ENCODE measurements around the gene RHOF.

Gene RHOF

GRCh38 chr12:121754836-121755235 lies 38.7 kb downstream of the RHOF start:
- no peaks in the 10 kb centered on the region for H3K27me3 ChIP-seq
- TF ChIP-seq CTCF (IDR thresholded peaks at IDR 0.05) = no peak
- no peaks in the 10 kb centered on the region for H3K36me3 ChIP-seq
- H3K27ac ChIP-seq = no peak overlapping the region
- no peaks in the 10 kb centered on the region for H3K4me1 ChIP-seq (ENCODE audit: control insufficient read depth in 1 of 2, insufficient read depth in 1 of 2, low read depth in 1 of 2, low read length in 1 of 2)
- no peak overlapping the region for H3K4me3 ChIP-seq (ENCODE audit: low read depth in 1 of 2, low read length in 1 of 2)
- H3K9me3 ChIP-seq = no peaks in the 10 kb centered on the region

DNA sequence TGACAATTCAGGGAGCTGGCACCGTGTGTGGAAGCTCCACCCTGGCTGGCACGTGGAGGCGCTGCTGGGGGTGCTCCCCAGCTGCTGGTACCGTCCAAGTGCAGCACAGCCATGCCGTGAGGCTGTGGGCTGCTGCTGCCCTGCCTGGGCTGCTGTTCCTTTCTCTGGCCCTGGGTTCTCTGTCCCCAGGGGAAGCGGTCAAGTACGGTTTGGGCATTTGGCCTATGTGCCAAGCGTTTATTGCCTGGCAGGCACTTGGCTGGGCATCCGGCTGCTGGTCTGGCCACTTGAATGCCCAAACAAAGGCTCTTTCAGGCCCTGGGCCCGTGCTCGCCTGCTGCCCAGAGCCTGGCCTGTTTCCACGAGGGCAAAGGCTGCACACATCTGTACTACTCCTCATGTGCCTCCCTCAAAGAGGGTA lies 39.6 kb downstream of the RHOF start:
- H3K9me3 ChIP-seq = no peaks in the 10 kb centered on the region
- no peak for TF ChIP-seq CTCF (IDR thresholded peaks at IDR 0.05)
- no peaks in the 10 kb centered on the region for H3K36me3 ChIP-seq
- no peak overlapping the region for H3K27ac ChIP-seq
- H3K4me3 ChIP-seq (ENCODE audit: low read depth in 1 of 2, low read length in 1 of 2) = no peak overlapping the region
- no peaks in the 10 kb centered on the region for H3K27me3 ChIP-seq
- H3K4me1 ChIP-seq (ENCODE audit: control insufficient read depth in 1 of 2, insufficient read depth in 1 of 2, low read depth in 1 of 2, low read length in 1 of 2) = no peaks in the 10 kb centered on the region

DNA sequence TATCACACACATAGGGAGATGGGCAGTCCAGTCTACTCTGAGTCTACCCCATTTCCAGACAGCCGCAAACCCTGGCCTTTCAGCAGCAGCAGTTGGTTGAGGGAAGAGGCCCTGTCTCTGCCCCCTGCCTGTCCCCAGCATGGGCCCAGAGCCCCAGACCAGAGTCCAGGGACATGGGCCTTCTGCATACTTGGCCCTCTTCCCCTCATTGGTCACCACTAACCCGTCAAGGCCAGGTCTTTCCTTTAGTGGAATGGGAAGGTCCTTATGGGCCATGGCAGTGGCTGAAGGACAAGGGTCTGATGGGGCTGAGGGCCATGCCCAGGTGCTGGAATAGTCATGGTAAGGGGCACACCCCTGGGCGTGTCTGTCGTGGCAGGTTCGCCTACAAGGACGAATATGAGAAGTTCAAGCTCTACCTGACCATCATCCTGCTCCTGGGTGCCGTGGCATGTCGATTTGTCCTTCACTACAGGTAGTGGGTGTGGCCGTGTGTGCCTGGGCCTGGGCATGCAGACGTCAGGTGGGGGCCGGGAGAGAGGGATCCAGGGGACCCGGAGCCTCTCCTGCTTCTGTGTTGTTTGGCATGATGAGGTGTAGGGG lies 41.6 kb downstream of the RHOF start:
- Histone ChIP-seq H3K27ac (no peak overlapping the region), H3K4me1 (ENCODE audit: control insufficient read depth in 1 of 2, insufficient read depth in 1 of 2, low read depth in 1 of 2, low read length in 1 of 2) (no peaks in the 10 kb centered on the region), H3K36me3 (no peaks in the 10 kb centered on the region), H3K4me3 (ENCODE audit: low read depth in 1 of 2, low read length in 1 of 2) (no peak overlapping the region), H3K27me3 (no peaks in the 10 kb centered on the region), H3K9me3 (no peaks in the 10 kb centered on the region)
- no peak for TF ChIP-seq CTCF (IDR thresholded peaks at IDR 0.05)

DNA sequence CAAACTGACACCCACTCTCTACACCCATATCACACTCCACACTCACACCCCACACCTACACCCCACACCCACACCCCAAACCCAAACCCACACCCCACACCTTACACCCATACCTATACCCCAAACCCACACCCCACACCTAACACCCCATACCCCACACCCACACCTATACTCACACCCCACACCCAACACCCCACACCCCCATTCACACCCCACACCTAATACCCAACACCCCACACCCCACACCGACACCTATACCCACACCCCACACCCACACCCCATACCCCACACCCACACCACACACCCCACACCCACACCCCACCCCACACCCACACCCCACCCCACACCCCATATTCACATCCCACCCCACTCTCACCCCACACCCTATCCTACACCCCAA lies 42.5 kb downstream of the RHOF start:
- Histone ChIP-seq H3K27ac (no peak overlapping the region), H3K4me1 (ENCODE audit: control insufficient read depth in 1 of 2, insufficient read depth in 1 of 2, low read depth in 1 of 2, low read length in 1 of 2) (no peaks in the 10 kb centered on the region), H3K27me3 (no peaks in the 10 kb centered on the region), H3K9me3 (no peaks in the 10 kb centered on the region), H3K4me3 (ENCODE audit: low read depth in 1 of 2, low read length in 1 of 2) (no peak overlapping the region), H3K36me3 (no peaks in the 10 kb centered on the region)
- TF ChIP-seq CTCF (IDR thresholded peaks at IDR 0.05) = no peak

- no peak for TF ChIP-seq CTCF (IDR thresholded peaks at IDR 0.05)
- H3K9me3 ChIP-seq = no peaks in the 10 kb centered on the region
- H3K4me1 ChIP-seq (ENCODE audit: control insufficient read depth in 1 of 2, insufficient read depth in 1 of 2, low read depth in 1 of 2, low read length in 1 of 2) = no peaks in the 10 kb centered on the region
- no peak overlapping the region for H3K4me3 ChIP-seq (ENCODE audit: low read depth in 1 of 2, low read length in 1 of 2)
- H3K27ac ChIP-seq = no peak overlapping the region
- H3K36me3 ChIP-seq = no peaks in the 10 kb centered on the region
- no peaks in the 10 kb centered on the region for H3K27me3 ChIP-seq
Measured at GRCh38 chr12:121750507-121750955, 43.0 kb downstream of the RHOF start.
